Activated CD4-positive, alpha-beta T cell treated with anti-CD3 and anti-CD28 coated beads, Interleukin-2, amount 50 U/mL, for 48 hours (primary cell): ENCODE measurements around the gene ANP32A.

Experiments used
- DNase-seq, 2 experiments: peaks; one replicate each; pipeline ENCODE4 v3.0.0-alpha.2; 2020

Gene ANP32A

GRCh38 chr15:68797599-68798345 is 22.9 kb downstream of the ANP32A start:
- DNase-seq = no peak

DNA sequence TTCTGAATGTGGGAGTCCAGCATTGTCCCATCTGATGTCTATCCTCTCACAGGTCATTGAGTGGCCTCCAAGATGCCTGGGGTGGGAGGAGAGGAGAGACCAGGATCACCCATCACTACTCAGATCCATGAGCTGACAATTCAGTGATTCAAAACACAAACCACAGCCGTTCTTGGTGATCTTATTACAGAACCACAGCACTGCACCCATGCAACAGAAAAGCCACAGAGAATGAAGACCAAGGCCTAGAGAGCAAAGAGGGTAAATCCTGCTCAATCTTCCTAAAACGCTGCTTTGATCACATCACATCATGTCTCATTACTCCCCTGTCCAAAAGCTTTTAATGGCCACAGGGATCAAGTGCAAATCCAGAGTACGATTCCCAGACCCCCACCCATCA is 23.5 kb downstream of the ANP32A start:
- DNase-seq = peak in 1 of 2 experiments; percentile 33

GRCh38 chr15:68796576-68796975 is 24.1 kb downstream of the ANP32A start:
- DNase-seq = no peak

DNA sequence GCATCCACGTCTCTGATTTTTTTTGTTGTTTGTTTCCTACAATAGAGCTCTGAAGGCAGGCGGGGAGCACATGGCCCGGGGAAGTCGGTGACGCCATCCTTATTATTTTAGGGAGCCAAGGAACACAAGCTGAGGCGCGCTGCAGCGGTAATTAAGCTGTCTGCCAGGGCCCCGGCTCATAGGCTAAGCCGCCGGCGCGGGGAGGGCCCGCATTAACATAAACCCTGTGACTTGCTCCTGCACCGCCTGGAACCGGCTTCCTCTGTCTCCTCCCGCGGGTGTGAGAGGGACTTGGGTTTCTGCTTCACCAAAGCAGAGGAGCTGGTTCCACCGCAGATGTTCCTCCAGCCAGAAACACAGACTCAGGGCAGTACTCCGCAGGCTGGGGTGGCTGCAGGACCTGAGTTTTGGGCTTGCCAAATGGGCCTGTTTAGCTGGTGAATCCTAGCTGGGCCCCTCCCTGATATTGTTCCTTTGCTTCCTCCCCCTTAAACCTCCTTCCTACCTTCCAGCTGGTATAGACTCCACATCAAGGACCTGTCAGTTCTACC is 25.3 kb downstream of the ANP32A start:
- DNase-seq = peak; percentile 65 to 72

DNA sequence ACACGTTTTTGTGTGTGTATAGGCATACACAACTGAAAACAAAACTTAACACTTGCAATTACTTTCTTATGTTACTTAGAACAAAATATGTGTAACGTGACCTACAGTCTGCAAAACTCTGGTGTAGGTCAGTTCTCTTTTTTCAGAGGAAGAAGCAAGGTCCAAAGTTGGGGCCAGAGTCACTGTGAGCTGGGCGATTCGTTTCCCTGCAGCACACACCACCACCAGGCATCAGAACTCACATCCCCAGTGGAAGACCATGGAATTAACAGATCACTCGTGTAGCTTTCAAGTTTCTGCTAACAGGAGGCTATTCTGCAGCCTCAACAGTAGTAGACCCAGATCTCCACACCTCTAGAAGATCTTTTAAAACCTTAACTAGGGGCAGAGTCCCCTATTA is 25.8 kb downstream of the ANP32A start:
- DNase-seq = no peak

- no peak for DNase-seq
These were observed 26.4 kb downstream of the ANP32A start for GRCh38 chr15:68794307-68794706.

- no peak for DNase-seq
These were observed 26.9 kb downstream of the ANP32A start for GRCh38 chr15:68793776-68794175.

GRCh38 chr15:68792901-68793766 is 27.6 kb downstream of the ANP32A start:
- no peak for DNase-seq

DNA sequence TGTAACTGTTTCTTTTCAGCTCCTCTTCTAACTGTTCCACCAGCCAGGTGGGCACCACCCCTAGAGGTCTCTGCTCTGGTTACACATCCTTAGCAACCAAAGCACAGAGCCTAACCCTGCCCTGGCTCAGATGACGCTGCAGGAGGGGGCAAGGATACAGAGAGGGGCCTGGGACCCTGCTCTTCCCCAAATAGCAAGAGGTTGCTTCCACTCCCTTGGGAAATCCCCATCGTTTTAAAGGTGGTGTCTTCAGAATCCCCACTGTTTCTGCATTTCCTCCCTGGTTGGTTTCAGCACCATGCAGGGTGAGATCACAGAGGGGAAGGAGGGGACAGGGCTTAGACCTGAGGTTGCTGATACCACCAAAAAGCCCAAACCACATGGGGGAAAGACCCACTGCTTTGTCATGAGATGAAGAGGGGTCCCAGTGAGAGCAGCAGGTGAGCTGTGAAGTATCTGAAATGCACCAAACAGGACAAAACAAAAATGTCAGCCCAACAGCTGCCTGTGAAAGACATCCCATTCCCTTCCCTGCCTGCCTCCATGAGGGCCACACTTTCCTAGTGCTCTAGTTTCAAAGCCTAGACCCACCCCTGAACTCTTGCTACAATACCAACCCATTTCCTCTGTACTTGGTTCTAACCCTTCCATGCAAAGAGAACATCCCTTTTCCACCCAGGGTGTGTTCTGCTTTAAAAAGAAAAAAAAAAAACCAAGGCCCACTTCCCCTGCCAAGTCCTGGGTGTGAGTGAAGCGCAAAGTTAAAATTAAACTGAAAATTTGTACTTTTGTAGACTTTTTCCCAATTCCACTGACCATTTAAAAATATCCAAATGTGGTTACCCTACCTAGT is 29.0 kb downstream of the ANP32A start:
- peak; percentile 30 to 52 for DNase-seq

DNA sequence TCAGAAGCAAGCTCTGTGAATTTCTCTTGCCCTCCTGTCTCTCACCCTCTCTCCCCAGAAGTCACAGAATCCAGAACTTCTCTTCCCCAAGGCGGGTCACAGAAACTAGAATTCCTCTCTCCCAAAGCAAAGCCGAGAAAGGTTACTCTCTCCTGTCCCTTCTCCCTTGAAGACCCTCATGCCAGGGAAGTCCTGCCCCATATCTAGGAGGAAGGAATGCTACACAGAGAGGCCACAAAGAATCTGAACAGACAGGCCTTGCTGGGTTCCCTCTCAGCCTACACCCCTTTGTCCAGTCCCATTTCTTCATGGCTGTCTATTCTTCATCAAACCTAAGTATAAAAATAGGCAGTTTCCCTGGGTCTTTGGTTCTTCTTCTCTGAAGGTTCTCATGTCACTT is 29.8 kb downstream of the ANP32A start:
- no peak for DNase-seq

- no peak for DNase-seq
These were observed 30.5 kb downstream of the ANP32A start for GRCh38 chr15:68790242-68790575.

DNA sequence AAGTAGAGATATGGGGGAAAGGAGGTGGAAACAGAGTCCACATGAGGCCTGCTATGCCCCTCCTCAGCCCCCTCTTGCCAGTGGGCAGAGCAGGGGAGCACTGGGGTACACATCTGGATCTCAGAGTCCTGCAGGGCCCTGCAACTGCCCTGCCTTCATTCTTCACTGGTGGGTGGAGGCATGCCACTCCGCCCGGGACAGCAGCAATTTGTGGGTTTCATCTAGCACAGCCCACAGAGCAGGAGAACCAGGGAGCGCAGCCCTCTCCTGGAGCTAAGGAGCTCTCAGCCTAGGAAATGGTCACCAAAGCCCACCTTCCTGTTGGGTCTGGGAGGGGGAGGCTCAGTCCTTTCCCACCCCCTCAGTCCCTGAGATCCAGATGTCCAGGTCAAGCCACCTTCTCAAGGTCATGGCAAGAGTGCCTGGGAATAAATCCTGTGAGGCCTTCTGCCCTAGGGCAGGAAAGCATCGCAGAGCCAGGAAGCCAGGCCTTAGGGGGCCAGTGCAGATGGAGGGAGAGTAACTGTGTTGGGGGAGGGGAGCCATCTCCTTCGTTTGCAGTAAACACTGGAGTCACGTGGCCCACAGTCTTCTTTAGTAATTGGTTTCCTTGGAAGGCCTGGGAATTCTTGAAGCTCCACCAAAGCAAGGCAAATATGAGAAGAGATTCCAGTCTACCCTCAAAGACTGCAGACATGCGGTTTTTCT is 31.0 kb downstream of the ANP32A start:
- no peak for DNase-seq

GRCh38 chr15:68789091-68789490 is 31.6 kb downstream of the ANP32A start:
- no peak for DNase-seq

- DNase-seq = no peak
These were observed 32.5 kb downstream of the ANP32A start for GRCh38 chr15:68788264-68788624.

DNA sequence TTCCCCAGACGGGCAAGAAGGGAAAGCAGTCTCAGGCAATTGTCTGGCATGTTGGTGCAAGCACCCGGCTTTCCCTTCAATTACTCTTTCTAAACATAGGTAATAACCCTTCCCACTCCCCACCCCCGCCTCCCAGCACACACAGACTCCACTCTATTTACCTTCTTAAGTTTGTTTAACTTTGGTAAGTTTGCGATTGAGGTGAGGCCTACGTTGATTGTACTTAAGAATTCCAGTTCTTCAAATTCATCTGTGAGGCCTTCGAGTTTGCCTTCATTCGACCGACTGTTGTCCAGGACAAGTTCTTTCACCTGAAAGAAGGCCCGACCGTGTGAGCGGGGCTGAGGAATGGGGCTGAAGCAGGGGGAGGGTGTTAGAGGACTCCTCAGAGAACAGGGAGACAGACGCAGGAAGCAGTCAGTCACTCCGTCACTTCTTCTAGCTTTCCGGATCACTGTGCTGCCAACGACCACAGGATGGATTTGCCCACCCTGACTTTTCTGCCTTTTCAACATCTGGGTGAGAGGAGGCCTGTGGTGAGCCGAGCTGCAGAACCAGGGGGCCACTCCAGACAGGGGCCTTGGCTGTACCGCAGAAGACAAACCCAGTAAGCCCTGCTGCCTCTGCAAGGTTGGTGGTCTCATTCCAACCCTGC is 33.0 kb downstream of the ANP32A start:
- no peak for DNase-seq

GRCh38 chr15:68786753-68787152 is 33.9 kb downstream of the ANP32A start:
- no peak for DNase-seq

GRCh38 chr15:68785541-68785940 is 35.2 kb downstream of the ANP32A start:
- no peak for DNase-seq

- DNase-seq = no peak
These were observed 36.5 kb downstream of the ANP32A start for GRCh38 chr15:68784206-68784605.

DNA sequence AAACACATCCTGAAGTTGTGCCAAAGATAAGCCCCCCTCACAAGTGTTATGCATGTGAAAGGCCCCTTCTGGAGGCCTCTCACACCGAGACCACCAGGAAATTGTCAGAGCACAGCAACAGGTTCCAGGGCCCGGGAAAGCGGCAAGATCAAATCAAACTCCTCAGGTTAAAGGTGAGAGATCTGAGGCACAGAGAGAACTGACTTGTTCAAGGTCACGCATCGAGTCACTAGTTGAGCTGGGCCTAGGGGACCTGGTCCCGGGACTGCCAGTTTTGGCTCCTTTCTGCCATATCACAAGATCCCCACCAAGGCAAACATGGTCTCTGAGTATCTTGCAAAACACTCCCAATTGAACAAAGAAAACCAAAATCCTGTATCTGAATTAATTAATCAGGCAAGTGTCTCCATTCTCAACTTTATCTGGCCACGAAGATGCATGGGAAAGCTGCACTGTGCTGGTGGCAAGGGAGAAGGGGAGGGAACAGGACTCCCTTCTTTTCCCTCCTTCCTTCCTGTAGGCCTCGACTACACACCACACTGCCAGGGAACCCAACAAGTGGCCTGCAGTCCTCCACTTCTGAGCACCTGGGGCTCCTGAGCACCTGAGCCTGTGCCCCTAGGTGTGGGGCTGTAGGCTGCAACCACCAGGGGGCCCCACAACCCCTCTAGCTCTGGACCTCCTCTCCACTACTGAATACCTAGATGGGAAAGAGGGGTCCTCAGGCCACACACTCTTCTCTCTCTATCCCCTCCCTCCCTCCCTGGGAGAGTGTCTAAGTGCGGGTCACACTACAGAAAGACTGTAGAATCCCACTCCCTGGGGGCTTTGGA is 37.3 kb downstream of the ANP32A start:
- DNase-seq = peak; percentile 52 to 61

DNA sequence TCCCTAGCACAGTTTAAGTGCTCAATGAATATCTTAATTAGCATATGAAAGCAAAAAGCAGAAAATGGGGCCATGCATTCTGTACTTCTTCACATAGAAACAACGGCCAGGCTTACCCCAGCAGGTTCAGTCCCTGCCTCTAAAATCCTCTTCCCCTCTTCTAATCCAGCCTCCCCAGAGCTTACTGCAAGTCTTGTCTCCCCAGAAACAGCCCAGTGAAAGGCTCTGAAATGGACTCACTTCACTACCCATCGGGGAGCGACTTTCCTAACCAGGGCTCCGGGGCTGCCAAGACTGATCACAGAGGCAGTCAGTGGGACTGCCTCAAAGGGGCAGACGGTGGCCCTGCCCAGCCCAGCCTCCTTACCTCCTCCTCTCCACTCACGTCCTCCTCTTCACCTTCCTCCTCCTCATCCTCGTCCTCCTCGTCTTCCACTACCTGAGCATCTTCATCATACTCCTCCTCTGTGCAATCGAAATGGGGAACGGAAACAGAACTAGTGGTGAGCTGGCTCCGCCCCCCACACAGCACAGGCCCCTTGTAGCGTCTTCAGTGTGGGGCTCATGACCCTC is 38.0 kb downstream of the ANP32A start:
- no peak for DNase-seq
